ENCODE data around the gene KIFC3.
"Not testable (repeated sequence)": the region's sequence is repeated elsewhere in the genome, so short reads cannot be mapped to it uniquely, and the experiment has no call there.

Gene KIFC3

DNA sequence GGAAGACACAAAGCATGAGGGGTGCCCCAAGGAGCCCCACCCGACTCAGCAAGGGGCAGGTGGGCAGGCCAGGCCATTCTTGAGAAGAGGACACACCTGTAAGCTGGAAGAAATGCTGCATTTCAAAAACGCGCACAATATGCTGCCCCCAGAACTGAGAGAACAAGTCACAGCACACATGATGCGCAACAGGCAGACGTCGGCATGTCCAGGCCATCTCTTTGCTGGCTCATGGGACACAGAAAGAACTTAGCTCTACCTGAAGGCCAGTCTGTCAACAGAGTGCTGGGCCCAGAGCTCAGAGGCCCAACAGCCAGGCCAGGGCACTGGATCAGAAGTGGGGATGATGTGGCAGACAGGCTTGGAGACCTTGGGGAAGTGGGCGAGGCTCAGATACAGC is 18.0 kb downstream of the KIFC3 start:
- no peak for DNase-seq

DNA sequence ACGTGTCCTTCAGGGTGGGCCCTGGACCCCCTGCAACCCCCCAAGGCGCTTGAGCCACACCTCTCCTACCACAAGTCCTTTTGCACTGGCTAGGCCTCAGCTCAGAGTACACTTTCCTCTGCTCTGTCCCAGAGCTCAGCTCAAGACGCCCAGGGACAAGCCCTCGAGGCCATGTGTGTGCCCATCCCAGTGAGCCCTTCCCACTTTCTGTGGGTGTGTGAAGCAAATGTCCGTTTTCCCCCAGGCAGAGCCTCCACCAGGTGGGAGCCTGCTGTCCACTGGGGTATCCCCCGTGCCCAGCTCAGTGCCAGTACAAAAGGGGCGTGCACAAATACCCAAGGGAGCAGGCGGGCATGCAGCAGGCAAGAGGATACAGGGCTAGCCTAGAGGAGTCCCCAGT is 18.4 kb downstream of the KIFC3 start:
- DNase-seq = no peak

DNA sequence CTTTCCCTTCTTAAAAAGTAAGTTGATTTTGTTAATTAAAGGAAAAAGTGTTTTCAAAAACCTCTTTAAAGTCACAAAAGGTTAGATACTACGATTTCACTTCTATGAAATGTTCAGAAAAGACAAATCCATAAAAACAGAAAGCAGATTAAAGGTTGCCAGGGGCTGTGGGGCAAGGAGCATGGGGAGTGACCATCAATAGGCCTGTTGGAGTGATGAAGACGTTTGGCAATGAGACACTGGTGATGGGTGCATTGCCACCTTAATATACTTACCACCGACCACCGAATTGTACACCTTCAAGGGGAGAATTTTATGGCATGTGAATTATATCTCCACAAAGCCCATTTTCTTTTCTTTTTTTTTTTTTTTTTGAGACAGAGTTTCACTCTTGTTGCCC is 19.2 kb downstream of the KIFC3 start:
- DNase-seq = no peak

DNA sequence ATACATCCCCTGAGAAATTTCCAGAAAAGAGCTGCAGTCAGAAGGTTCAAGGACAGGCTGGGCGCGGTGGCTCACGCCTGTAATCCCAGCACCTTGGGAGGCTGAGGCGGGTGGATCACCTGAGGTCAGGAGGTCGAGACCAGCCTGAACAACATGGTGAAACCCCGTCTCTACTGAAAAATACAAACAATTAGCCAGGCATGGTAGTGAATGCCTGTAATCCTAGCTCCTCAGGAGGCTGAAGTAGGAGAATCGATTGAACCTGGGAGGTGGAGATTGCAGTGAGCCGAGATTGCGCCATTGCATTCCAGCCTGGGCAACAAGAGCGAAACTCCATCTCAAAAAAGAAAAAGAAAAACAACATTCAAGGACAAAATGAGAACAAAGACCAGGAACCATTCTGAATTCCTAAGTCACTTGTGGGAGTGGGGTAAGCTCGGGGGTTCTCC is 19.7 kb downstream of the KIFC3 start:
- DNase-seq = not testable (repeated sequence)

DNA sequence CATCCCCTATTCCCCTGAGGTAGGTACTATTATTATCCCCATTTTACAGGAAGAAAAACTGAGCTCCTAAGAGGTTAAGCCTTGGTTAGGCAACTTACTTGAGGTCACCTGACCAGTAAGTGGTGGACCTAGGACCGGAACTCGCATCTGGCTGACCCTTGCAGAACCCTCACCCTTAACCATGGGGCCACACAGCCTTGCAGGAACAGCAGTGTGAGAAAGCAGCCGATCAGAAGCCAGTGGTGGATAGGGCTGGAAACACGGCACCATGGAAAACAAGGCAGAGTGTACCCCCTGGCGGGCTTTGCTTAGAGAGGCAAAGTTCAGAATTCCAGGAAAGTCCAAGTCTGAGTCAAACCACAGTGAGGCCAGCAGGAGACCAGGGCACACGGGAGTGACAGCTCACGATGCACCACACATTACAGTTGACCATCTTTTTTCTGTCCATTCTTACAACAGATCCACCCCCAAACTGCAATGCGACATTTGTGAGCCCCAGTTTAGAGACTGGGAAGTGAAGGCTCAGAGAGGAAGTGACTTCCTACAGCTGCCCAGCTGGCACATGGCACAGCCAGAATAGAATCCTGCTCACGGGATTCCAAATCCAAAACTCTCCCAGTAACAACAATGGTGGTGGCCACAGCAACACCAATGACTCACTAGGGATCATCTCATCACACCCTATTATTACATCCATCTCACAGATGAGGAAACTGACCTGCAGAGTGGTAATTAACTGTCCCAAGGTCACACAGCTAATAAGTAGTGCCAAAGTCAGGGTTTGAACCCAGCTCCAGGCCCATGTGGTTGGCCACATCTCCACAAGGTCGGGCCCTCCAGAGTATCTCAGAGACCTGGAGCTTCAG is 20.3 kb downstream of the KIFC3 start:
- no peak for DNase-seq

DNA sequence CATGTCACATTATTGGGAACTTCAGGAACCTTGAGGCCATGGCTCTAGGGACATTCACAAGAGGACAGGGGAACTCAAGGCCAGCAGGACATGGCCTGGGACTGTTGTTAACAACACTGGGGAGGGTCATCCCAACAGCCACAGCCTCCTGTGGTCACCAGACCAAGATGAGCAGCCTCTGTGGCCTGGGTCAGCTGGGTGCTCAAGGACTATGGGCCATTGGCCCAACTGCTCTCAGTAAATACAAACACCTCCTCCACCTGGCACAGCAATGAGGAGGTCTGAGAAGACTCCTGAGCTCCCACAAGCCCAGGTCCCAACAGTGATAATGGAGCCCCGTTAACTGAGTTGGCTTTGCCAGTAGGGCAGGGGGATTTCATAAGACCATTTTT is 20.9 kb downstream of the KIFC3 start:
- DNase-seq = no peak

DNA sequence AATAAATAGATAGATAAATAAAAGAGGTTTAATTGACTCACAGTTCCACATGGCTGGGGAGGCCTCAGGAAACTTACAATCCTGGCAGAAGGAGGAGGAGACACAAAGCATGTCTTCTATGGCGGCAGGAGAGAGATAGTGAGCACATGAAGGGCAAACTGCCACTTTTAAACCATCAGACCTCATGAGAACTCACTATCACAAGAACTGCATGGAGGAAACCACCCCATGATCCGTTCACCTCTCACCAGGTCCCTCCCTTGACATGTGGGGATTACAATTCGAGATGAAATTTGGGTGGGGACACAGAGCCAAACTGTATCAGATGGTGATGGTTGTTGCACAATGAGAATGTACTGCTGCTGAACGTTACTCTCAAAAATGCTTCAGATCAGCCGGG is 22.5 kb downstream of the KIFC3 start:
- not testable (repeated sequence) for DNase-seq

DNA sequence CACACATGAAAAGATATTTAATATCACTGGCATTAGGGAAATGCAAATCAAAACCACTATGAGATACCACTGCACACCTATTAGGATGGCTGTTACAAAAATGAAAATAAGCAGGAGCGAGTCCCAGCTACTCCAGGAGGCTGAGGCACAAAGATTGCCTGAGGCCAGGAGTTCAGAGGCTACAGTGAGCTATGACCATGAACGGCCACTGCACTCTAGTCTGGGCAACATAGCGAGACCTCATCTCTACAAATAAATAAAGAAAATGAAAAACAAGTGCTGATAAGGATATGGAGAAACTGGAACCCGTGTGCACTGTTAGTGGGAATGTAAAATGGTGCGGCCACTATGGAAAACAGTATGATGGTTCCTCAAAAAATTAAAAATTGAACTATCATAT is 23.6 kb downstream of the KIFC3 start:
- DNase-seq = no peak

DNA sequence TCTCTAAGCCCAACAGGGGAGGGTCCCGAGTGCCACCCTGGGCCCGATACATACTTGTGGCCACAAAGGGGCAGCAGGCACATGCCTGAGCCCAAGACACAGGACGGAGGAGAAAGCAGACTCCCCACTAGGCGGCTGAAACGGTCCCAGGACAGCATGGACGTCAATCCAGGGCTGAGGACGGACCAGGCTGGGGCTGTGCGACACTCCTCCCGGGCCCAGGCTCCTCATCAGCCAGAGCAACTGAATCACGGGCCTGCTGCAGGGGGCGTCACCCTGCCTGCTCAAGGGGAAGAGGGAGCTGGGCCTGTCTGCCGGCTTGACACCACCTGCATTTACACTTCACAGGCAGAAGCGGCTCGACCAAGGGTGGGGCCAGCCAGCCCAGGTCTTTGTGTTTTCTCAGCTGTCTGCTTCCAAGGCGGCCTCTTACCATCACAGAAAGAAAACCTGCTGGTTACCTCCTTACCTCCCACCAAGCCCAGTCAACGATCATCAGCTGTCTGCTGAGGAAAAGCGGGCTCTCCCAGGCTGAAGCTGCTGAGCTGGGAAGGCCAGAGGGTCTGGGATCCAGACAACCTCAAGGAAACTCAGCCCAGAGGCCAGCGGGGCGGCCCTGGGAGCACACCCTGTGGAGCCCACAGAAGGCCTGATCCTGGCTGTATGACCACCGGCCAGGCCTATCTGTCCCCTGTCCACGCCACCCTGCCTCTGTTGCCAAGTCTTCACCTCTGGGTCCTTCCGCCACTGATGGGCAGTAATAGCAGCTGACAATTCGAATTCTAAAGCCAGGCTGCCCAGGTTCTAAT is 26.4 kb downstream of the KIFC3 start:
- no peak for DNase-seq

DNA sequence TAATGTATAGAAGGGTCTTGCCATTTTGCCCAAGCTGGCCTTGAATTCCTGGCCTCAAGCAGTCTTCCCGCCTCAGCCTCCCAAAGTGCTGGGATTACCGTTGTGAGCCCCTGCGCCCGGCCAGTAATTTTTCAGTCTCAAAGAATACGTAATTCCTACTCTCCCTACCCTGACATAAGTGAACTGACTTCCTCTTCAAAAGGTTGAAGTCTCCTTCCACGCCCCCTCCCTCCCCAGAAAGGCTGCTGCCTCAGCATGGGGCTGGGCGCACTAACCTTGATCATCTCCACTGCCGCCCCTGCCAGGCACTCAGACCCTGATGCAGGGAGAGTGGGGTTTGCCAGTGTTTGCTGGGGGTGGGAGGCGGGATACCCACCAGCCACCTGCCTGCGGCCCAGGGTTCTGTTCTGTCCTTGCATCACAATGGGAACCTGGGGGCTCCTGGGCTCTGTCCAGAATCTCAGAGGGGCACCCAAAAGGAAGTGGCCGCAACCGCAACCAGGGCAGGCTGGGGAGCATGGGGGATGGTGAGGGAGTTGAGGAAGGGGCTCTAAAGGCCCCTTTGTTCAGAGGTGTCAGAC is 27.5 kb downstream of the KIFC3 start:
- no peak for DNase-seq

DNA sequence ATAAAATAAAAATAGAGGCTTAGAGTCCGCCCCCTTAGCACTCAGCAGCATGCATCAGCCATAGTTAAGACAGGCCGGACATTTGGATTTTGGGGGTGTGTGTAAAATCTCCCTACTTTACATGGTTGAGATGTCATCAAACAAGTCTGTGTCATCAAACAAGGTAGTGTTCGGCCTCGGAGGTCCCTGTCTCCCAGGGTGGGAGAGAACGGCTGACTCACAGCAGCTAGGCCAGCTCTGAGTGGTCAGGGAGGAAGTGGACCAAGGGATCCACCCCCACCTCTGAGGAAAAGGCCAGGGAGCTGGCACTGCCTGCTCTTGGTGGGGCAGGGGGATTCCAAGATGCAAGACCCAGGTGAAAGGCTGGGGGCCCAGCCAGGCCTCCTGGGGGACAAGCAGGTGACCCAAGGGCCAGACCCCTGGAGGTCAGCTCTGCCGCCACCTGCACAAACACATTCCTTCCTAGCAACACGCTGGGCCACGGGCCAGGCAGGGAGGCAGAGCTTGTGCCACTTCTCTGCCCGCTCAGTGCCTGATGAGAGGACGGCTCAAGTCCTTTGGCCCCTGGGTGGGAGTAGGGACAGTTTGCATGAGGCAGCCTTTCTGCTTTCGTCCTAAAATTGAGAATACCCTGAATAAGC is 28.5 kb downstream of the KIFC3 start:
- no peak for DNase-seq

DNA sequence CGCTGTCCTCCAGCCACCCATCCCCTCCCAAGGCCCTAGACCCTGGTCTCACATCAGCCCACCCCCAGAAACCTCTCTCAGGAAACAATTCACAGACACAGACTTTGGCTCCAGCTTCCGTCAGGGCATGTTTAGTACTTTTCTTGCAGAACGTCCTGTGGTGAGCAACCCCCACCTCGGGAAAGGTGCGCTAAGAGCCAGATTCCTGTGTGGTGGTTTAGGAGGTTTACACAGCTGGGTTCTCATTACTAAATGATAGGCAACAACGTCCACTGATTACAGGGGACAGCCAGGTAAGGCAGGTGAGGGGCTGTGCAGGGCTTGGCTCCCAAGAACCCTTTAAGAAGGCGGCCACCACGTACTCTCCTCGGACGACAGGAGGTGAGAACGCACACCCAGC is 29.3 kb downstream of the KIFC3 start:
- no peak for DNase-seq

DNA sequence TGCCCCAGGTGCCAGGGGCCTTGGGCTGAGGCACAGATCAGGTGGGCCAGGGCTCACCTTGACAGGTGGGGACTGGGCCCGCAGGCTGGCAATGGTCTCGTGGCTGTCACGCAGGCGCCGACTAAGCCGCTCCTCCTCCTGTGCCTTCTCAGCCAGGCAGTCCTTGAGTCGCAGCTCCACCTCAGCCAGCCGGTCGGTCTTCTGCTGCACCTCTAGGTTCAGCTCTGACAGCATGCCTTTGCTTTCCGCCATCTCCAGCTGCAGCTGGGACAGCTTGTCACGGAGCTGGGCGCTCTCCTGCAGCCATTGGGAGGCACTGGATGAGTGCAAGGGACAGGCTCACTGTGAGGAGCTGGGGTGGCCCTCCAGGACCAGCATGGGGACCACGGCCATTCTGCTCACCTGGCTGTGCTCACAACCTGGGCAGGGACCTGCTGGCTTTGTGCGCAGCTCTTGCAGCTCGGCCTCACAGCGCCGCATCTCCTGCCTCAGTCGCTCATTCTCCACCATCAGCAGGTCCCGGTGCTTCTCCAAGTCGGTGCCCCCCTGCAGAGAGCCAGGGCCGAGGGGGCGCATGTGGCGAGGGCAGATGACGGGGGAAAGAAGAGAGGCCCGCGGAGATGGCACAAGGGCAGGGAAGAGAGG is 31.0 kb downstream of the KIFC3 start:
- DNase-seq = no peak

DNA sequence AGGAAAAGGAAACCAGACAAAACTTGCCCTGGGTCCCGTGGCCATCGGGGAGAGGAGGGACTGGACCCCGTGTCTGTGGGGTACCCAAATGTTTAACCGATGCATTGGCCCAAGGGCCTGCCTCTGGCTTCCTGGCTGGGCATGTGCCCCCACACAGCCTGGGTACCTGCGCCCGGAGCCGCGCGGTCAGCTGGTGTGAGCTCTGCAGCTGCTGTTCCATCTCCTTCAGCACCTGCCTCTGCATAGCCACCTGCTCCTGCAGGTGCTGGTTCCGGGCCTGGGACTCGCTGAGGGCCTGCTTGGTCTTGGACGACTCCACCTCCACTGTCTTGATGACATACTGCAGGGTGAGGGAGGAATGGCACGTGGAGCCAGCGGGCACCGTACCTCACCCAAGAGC is 31.9 kb downstream of the KIFC3 start:
- DNase-seq = no peak

DNA sequence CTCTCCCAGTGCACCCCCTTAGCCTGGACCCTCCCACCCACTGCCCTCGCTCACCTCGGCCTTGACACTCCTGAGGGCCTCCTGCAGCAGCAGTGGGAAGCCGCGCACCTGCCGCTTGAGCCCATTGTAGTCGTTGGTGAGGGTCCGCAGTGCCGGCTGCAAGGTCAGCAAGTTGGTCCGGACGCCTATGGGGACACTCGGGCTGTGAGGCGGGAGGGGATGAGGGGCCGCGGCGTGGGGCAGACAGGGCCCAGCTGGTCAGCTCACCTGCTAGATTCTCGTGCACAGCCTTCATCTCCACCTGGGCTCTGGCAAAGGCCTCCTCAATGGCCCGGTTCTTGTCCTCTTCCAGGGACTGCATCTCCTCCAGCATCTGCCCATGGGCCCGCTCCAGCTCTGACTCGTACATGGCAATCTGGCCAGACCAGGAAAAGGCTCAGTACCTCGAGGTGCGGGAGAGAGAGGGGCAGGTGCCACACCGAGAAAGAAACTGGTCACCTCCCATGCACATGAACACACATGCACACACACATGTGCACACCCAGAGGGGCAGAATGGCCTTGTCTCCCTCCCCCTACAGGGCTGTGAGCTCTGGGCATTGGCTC is 32.6 kb downstream of the KIFC3 start:
- DNase-seq = no peak

DNA sequence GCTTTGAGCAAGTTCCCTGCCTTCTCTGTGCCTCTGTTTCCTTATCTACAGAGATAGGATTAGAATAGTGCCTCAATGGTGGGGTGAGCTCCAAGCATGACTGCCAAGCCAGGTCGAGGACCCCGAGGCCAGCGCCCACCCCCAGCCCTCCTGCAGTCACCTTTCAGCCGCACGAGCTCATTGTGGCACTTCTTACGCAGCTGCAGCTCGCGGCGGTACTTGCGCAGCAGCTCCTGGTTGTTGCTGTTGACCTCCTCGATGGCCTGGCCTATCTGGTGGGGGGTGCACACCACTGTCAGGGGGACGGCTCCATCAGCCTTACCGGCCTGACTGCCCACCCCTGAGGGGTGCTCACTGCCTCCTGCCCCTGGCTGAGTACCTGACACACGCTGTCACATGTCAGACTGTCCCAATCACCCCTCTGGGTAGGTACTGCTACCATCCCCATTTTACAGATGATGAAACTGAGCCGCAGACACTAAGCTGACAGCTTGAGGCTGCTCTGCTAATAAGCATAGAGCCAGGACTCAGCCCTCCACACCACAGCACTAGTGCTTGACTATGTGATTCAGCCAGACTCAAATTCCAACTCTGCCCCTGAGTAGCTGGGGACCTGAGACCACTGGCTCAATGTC is 35.5 kb downstream of the KIFC3 start:
- DNase-seq = no peak

DNA sequence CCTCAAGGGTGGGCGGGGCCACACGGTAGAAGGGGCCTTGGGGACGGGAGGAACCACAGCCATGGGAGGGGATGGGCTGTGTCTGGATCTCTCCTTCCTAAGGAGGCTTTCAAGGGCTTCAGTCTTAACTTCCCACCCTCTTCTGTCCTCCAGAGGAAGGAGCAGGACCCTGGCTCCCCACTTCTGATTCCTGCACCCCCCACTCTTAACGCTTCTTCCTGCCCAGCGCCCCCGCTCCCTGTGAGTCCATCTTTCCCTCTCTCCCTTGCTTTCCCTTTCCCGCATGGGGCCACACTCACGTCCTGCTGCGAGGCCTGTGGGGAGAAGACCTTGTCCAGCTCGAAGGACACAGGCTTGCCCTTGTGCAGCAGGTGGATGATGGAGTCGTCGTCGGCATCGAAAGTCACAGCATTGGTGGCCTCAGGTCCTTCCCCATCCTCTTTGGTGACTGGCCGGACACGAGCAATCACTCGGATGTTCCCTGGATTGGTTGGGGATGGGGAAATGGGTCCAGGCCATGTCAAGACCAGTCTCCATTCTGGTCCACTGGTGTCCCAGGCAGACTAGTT is 37.0 kb downstream of the KIFC3 start:
- no peak for DNase-seq

DNA sequence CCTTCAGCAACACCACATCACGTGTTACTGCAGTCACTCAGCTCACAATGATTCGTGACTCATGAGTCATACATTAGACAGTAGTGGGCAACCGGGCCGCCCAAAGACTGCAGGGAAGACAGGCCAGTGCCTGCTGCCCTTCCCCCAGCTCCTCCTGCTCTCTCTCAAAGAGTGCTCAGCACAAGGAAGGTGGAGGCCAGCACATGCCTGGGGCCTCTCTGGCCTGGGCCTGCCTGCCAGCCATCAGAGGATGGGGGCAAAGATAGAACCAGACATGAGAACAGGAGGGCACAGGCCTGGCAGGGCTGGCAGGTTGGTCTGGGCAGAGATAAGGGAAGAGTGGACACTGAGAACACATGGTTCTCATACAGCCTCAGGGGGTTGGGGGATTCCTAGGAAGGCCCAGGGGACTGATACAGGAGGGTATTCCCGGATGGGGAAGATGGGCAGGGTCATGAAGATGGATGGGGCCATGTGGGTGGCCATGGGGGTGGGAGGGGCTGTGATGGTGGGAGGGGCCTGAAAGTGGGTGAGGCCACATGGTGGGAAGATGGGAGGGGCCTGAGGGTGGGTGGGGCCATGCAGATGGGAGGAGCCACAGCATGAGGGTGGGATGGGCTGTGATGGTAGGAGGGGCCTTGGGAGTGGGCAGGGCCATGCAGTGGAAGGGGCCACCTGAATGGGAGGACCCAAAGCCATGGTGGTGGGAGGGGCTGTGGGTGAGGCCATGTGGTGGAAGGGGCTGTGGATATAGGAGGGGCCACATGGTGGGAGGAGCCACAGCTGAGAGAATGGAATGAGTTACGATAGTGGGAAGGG is 37.7 kb downstream of the KIFC3 start:
- DNase-seq = no peak

DNA sequence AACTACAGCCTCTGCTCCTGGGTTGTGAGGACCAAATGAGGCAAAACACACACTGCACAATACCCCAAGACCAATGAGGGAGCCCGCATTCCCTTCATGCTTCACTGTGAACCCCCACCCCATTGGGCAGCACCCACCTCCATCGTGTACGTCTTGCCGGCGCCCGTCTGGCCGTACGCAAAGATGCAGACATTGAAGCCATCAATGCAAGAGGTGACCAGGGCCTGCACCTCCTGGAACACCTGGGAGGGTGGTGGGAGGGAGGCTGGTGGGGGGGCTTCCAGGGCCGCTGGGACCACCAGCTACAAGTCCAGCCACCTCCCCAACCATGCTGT is 38.3 kb downstream of the KIFC3 start:
- DNase-seq = no peak

DNA sequence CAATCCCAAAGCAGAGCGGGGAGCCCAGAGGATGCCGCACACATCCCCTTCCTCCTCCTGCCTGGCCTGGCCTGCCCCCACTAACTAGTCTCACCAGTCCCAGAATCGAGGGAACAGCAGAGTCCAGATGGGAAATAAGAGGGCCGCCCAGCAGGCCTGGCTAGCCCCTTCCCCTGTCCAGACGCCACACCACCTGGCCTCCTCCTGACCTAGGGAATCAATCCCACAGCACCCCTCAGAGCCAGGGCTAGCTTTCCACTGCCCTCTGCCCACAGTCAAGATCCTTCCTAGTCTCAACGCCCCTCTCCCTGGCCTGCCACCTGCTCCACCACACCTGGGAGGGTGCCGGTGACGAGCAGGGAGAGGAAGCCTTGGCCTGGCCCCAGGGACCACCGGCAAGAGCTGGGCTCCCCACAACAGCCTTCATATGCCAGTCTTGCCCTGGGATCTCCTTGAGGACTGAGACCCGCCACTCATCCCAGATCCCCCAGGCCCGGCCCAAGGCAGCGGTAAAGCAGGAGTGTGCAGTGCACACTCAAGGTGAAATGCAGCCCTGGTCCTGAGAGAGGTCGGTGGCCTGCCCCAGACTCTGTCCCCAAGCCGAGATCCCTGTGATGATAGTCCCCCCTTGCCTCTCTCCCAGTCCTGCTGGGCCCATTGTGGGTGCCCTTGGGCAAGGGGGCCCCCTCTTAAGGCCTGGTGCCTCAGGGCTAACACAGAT is 38.8 kb downstream of the KIFC3 start:
- no peak for DNase-seq
